Neural cell (in vitro differentiated cells): ENCODE measurements around the gene SLC4A5. TPM values are rescaled to one million over a fixed set of nuclear protein-coding genes. Genes with fewer than 3 reads are reported as not detected.

Experiments
- H2AFZ ChIP-seq: fragments of 200-600, 300-800 bp; sonication (generic), shearing (Covaris generic); 2 replicates; pipeline ENCODE4 v1.6.0; 2014; ENCODE audit warnings: low read depth, mild to moderate bottlenecking, antibody characterized with exemption, low read length, moderate library complexity
- H3F3A ChIP-seq: fragments of 200-600 bp; shearing (Covaris generic); 2 replicates; pipeline ENCODE4 v1.6.1; 2016; ENCODE audit warnings: mild to moderate bottlenecking, moderate library complexity, mixed read lengths, antibody characterized with exemption, low read length; ENCODE audit not compliant: insufficient read depth, poor library complexity, severe bottlenecking
- H3K27ac ChIP-seq: fragments of 200-600, 300-800 bp; sonication (generic), shearing (Covaris generic); 2 replicates; pipeline ENCODE4 v1.5.1; 2014; ENCODE audit warnings: mild to moderate bottlenecking, low read length, moderate library complexity
- H3K27me3 ChIP-seq: fragments of 300-800, 200-600 bp; sonication (generic), shearing (Covaris generic); 2 replicates; pipeline ENCODE4 v1.6.0; 2014; ENCODE audit warnings: mild to moderate bottlenecking, low read depth, low read length, moderate library complexity; ENCODE audit not compliant: insufficient read depth
- H3K36me3 ChIP-seq: fragments of 300-800, 200-600 bp; sonication (generic), shearing (Covaris generic); 2 replicates; pipeline ENCODE4 v1.5.1; 2014; ENCODE audit warnings: mild to moderate bottlenecking, antibody characterized with exemption, low read length, moderate library complexity; ENCODE audit not compliant: insufficient read depth
- H3K4me2 ChIP-seq: fragments of 300-800, 200-600 bp; sonication (generic), shearing (Covaris generic); 2 replicates; pipeline ENCODE4 v1.6.0; 2014; ENCODE audit warnings: mild to moderate bottlenecking, low read length
- H3K4me3 ChIP-seq: fragments of 300-800, 200-600 bp; sonication (generic), shearing (Covaris generic); 2 replicates; pipeline ENCODE4 v1.5.1; 2014; ENCODE audit warnings: mild to moderate bottlenecking, low read length, moderate library complexity
- H3K79me2 ChIP-seq: fragments of 200-600 bp; shearing (Covaris generic); replicated peaks from 2 replicates; pipeline ENCODE4 v1.6.0; 2014; ENCODE audit warnings: mild to moderate bottlenecking, low read length, moderate library complexity; ENCODE audit not compliant: insufficient read depth
- H3K9ac ChIP-seq: fragments of 300-800, 200-600 bp; sonication (generic), shearing (Covaris generic); 2 replicates; pipeline ENCODE4 v1.6.1; 2016; ENCODE audit warnings: mild to moderate bottlenecking, low read length, mixed read lengths
- H3K9me2 ChIP-seq: fragments of 200-600 bp; shearing (Covaris generic); 2 replicates; pipeline ENCODE4 v1.6.1; 2016; ENCODE audit warnings: mild to moderate bottlenecking, low read length, mixed read lengths; ENCODE audit not compliant: insufficient read depth
- H3K9me3 ChIP-seq: fragments of 200-600, 300-800 bp; sonication (generic), shearing (Covaris generic); 2 replicates; pipeline ENCODE4 v1.6.1; 2016; ENCODE audit warnings: mild to moderate bottlenecking, mixed run types, low read length, moderate library complexity, mixed read lengths
- H4K20me1 ChIP-seq: fragments of 200-600 bp; shearing (Covaris generic); 2 replicates; pipeline ENCODE4 v1.6.1; 2016; ENCODE audit warnings: mild to moderate bottlenecking, mixed run types; ENCODE audit not compliant: insufficient read depth
- EP300 ChIP-seq: fragments of 450-650 bp; conservative IDR thresholded peaks from 2 replicates; pipeline ENCODE4 v1.6.1; 2014; ENCODE audit warnings: antibody characterized with exemption, mild to moderate bottlenecking, moderate library complexity; ENCODE audit not compliant: poor library complexity, severe bottlenecking
- EZH2 ChIP-seq: fragments of 200-600, 300-800 bp; shearing (Covaris generic), sonication (generic); IDR thresholded peaks from 2 replicates; pipeline ENCODE4 v1.6.1; 2014; ENCODE audit warnings: antibody characterized with exemption, low read length, borderline replicate concordance, mild to moderate bottlenecking; ENCODE audit not compliant: insufficient read depth, poor library complexity, severe bottlenecking
- MXI1 ChIP-seq: fragments of 450-650 bp; conservative IDR thresholded peaks from 2 replicates; pipeline ENCODE4 v1.6.1; 2014; ENCODE audit warnings: antibody characterized with exemption, mild to moderate bottlenecking; ENCODE audit not compliant: poor library complexity, severe bottlenecking
- POLR2AphosphoS5 ChIP-seq: IDR thresholded peaks from 2 replicates; pipeline ENCODE4 v1.6.1; 2012
- RAD21 ChIP-seq: fragments of 450-650 bp; conservative IDR thresholded peaks from 2 replicates; pipeline ENCODE4 v1.6.1; 2014; ENCODE audit warnings: antibody characterized with exemption, mild to moderate bottlenecking, moderate library complexity
- SMC3 ChIP-seq: fragments of 450-650 bp; conservative IDR thresholded peaks from 2 replicates; pipeline ENCODE4 v1.6.1; 2014; ENCODE audit warnings: antibody characterized with exemption, mild to moderate bottlenecking, moderate library complexity; ENCODE audit not compliant: poor library complexity
- TAF1 ChIP-seq: IDR thresholded peaks from 2 replicates; pipeline ENCODE4 v1.6.1; 2012; ENCODE audit warnings: low read depth
- polyA plus RNA-seq: library from polyadenylated mRNA; depleted of rRNA; stranded (reverse); fragments of >200 nt; gene quantifications from 2 replicates; pipeline ENCODE4 v1.2.3, GENCODE V29; 2014
- TF ChIP-seq, protein P1 (sequence below): fragments of 450-650 bp; IDR thresholded peaks from 2 replicates; pipeline ENCODE4 v1.5.1; 2014; ENCODE audit warnings: antibody characterized with exemption, mild to moderate bottlenecking, moderate library complexity; ENCODE audit not compliant: poor library complexity, severe bottlenecking
- TF ChIP-seq, protein P2 (sequence below): IDR thresholded peaks from 2 replicates; pipeline ENCODE4 v1.6.1; 2012; ENCODE audit warnings: borderline replicate concordance

SLC4A5 gene
- polyA plus RNA-seq, 1 donor from 2014 or later = 3.9 TPM

DNA sequence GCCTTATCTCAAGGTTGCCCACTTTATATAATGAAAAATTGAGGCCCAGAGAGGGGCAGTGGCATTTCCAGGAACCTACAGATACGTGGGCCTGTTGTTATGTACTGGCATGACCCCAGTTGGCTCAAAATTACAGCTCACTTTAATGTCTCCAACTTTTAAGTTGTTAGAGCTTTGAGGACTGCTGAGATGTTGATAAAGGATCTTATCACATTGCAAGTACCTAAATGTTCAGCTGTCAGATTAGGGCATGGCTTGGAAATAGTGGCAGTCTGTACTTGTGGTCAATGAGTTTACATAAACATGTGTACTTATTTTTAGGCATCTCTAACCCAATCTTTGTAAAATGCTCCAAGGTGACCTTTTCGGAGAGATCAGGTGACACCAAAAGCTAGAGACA, 14.6 kb downstream of the SLC4A5 start:
- Histone ChIP-seq H3K36me3 (no peaks in the 10 kb centered on the region), H3K4me2 (no peak overlapping the region), H3K9ac (no peak overlapping the region), H3K9me2 (no peaks in the 10 kb centered on the region), H4K20me1 (no peaks in the 10 kb centered on the region), H3K79me2 (no peaks in the 10 kb centered on the region), H3K4me3 (no peak overlapping the region), H3K27me3 (no peaks in the 10 kb centered on the region), H2AFZ (no peak overlapping the region), H3F3A (no peaks in the 10 kb centered on the region), H3K9me3 (no peaks in the 10 kb centered on the region), H3K27ac (no peak overlapping the region)
- TF ChIP-seq, protein P1, sequence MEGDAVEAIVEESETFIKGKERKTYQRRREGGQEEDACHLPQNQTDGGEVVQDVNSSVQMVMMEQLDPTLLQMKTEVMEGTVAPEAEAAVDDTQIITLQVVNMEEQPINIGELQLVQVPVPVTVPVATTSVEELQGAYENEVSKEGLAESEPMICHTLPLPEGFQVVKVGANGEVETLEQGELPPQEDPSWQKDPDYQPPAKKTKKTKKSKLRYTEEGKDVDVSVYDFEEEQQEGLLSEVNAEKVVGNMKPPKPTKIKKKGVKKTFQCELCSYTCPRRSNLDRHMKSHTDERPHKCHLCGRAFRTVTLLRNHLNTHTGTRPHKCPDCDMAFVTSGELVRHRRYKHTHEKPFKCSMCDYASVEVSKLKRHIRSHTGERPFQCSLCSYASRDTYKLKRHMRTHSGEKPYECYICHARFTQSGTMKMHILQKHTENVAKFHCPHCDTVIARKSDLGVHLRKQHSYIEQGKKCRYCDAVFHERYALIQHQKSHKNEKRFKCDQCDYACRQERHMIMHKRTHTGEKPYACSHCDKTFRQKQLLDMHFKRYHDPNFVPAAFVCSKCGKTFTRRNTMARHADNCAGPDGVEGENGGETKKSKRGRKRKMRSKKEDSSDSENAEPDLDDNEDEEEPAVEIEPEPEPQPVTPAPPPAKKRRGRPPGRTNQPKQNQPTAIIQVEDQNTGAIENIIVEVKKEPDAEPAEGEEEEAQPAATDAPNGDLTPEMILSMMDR = no peak
- TF ChIP-seq, protein P2, sequence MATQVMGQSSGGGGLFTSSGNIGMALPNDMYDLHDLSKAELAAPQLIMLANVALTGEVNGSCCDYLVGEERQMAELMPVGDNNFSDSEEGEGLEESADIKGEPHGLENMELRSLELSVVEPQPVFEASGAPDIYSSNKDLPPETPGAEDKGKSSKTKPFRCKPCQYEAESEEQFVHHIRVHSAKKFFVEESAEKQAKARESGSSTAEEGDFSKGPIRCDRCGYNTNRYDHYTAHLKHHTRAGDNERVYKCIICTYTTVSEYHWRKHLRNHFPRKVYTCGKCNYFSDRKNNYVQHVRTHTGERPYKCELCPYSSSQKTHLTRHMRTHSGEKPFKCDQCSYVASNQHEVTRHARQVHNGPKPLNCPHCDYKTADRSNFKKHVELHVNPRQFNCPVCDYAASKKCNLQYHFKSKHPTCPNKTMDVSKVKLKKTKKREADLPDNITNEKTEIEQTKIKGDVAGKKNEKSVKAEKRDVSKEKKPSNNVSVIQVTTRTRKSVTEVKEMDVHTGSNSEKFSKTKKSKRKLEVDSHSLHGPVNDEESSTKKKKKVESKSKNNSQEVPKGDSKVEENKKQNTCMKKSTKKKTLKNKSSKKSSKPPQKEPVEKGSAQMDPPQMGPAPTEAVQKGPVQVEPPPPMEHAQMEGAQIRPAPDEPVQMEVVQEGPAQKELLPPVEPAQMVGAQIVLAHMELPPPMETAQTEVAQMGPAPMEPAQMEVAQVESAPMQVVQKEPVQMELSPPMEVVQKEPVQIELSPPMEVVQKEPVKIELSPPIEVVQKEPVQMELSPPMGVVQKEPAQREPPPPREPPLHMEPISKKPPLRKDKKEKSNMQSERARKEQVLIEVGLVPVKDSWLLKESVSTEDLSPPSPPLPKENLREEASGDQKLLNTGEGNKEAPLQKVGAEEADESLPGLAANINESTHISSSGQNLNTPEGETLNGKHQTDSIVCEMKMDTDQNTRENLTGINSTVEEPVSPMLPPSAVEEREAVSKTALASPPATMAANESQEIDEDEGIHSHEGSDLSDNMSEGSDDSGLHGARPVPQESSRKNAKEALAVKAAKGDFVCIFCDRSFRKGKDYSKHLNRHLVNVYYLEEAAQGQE = no peak
- TF ChIP-seq SMC3 (no peak), POLR2AphosphoS5 (no peak), EZH2 (no peak), RAD21 (no peak), TAF1 (no peak), MXI1 (no peak), EP300 (no peak)

DNA sequence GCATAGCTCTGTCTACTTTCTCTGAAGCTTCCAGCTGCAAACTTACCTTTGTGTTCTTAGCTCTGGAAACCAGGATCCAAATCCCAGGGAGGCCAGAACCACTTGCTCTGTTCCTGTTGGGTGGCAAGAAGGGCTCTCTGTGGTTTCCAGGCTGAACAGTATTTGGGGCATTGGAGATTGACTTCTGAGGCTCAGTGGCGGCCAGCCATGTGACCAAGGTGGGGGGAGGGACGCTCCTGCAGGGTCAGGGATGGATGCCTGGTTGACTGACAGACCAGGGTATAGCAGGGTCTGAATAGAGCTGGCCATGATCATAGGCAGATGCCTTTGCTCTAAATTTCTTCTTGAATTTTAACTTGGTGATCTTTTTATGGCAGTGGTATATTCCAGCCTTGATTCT, 15.1 kb downstream of the SLC4A5 start:
- H3K9me2 ChIP-seq = no peaks in the 10 kb centered on the region
- no peaks in the 10 kb centered on the region for H4K20me1 ChIP-seq
- H3K4me3 ChIP-seq = no peak overlapping the region
- TF ChIP-seq EP300 (no peak), POLR2AphosphoS5 (no peak), RAD21 (no peak), MXI1 (no peak), TAF1 (no peak), EZH2 (no peak), SMC3 (no peak)
- TF ChIP-seq, protein P2 = no peak
- TF ChIP-seq, protein P1 = no peak
- H3K79me2 ChIP-seq = no peaks in the 10 kb centered on the region
- no peak overlapping the region for H3K9ac ChIP-seq
- no peaks in the 10 kb centered on the region for H3K9me3 ChIP-seq
- H3K27ac ChIP-seq = no peak overlapping the region
- H3K27me3 ChIP-seq = no peaks in the 10 kb centered on the region
- no peaks in the 10 kb centered on the region for H3K36me3 ChIP-seq
- no peak overlapping the region for H2AFZ ChIP-seq
- H3F3A ChIP-seq = no peaks in the 10 kb centered on the region
- no peak overlapping the region for H3K4me2 ChIP-seq
